Measurements from ENCODE around the gene RPA3.
"Not testable (repeated sequence)": the region's sequence is repeated elsewhere in the genome, so short reads cannot be mapped to it uniquely, and the experiment has no call there.

Gene RPA3

GRCh38 chr7:7688310-7688709 is 30.1 kb downstream of the RPA3 start:
- no peak for FAIRE-seq

DNA sequence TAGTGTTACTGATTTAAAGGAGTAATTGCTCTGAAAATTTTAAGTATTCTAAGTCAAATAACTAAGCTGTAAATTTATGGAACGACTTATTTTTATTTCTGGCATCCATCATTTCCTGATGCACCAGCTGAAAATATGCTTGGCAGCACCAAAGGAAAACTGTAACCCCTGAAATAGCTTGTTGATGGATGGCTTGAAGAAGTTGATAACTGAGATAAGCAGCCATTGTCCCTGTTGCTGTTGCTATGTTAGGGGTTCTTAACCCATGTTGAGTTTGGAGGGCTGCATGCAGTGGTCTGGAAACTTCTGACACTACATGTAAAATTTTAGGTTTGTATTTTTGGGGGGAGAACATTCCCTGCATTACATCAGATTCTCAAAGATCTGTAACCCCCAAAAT is 30.6 kb downstream of the RPA3 start:
- FAIRE-seq = no peak

GRCh38 chr7:7686811-7687508 is 31.4 kb downstream of the RPA3 start:
- FAIRE-seq = no peak

DNA sequence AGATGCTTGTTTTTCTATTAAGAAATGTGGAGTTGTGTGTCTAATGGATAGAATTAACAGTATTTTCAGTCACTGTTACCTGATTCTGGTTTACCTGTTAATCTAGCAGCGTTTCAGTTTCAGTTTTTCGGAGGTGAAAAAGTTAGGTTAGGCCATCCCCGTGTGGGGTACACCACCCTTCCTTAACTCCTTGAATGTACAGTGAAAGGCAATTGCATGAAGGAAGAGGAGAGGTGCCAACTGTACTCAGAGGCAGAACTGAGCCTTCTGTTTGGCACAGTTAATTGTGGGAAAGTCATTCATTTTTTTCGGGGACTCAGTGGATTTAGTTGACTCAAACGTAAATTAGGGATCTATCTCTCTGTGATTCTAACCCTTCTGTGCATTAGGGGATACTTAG is 35.5 kb downstream of the RPA3 start:
- FAIRE-seq = no peak

GRCh38 chr7:7681936-7682329 is 36.5 kb downstream of the RPA3 start:
- FAIRE-seq = no peak

- FAIRE-seq = peak; percentile 97
Measured at GRCh38 chr7:7681191-7681935, 37.0 kb downstream of the RPA3 start.

- FAIRE-seq = not testable (repeated sequence)
Measured at GRCh38 chr7:7679640-7680039, 38.8 kb downstream of the RPA3 start.

DNA sequence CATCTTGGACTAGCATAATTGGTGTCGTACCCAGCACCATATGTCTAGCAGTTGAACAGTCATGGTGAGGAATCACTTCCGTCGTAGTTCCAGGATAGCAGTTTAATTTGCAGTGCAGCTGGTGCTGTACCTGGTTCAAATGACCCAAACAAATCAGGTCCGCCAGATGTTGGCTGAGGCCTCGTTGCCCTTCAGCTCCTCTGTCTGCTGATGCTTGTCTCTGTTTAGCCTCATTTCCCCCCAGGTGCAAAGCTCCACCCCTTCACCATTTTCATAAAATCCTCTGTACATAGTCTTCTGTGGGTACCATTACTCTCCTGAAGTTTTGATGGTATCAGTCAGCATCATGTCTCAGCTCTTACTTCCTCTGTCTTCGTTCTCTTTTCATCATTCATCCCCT is 42.7 kb downstream of the RPA3 start:
- FAIRE-seq = no peak

GRCh38 chr7:7673240-7673550 is 45.2 kb downstream of the RPA3 start:
- FAIRE-seq = no peak

DNA sequence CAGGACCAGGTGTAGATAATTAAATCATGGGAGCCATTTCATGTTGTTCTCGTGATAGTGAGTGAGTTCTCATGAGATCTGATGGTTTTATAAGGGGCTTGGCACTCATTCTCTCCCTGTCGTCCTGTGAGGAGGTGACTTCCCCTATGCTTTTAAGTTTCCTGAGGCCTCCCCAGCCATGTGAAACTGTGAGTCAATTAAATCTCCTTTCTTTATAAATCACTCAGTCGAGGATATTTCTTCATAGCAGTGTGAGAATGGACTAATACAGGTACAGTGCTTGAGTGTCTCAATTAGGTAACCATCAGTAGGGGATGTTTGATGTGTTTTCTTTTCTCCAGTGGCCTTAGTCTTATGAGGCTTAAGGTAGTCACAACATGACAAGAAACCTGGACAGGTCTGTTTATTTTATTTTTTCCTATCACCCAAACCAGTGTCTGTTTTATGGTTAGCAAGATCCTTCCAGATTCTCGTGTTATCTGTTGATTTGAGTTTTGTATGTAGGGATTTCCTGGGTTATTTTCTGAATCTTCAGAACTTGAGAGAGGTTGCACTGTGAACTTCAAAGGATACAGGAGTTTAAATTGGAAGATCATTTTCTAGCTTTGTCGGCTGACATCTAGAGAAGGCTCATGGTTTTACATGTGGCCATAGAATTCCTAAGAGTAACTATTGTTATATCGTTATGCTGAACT is 45.7 kb downstream of the RPA3 start:
- FAIRE-seq = no peak

GRCh38 chr7:7671361-7671760 is 47.0 kb downstream of the RPA3 start:
- FAIRE-seq = no peak

- no peak for FAIRE-seq
Measured at GRCh38 chr7:7670490-7670889, 47.9 kb downstream of the RPA3 start.

DNA sequence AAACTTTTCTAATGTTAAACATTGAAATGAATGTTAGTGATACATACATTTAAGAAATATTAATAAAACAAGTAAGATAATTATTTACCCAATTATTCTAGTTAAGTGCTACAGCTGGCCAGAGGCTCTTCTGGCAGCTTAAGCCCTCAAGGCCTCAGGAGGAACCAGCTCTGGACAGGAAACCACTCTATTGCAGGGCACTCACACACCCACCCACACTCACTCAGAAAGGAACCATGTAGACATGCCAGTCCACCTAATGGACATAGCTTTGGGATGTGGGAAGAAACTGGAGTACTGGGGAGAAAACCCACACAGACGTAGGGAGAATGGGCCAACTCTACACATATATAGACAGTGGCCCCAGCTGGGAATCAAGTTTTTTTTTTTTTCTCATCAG is 49.7 kb downstream of the RPA3 start:
- no peak for FAIRE-seq

DNA sequence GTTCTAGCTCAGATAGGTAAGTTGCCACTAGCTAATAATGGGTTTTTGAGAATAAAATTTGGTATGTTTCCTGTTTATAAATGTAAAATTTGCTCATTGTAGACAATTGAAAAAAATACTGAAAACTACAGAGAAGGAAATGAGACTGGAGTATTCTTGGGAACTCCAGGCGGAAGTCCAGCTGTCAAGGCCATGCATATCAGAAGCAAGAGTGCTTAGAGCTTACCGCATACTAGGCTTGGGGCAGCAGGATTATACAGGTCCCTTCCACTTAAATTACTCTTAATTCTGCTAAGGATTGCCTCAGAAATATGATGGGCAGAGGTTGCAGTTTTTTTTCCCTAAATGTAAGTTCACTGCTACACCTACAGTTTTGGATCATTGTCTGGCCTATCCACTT is 51.2 kb downstream of the RPA3 start:
- no peak for FAIRE-seq

DNA sequence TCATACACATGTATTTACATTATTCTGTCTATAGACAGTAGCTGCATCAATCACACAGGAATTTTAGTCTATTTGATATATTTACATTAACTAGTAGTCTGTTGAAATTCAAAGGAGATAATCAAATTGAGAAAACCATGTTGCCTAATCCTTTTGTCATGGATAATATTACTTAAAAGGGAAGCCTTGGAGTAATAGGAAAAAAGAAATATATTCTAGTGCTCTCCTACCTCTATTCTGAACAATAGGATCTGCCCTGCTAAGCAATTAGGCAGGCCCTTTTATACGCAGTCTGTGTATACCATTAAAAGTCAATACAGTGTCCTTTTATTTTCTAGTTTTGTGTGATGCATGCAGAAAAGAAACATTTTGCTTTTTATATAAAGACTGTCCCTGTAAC is 53.4 kb downstream of the RPA3 start:
- no peak for FAIRE-seq

GRCh38 chr7:7664291-7664690 is 54.1 kb downstream of the RPA3 start:
- no peak for FAIRE-seq

DNA sequence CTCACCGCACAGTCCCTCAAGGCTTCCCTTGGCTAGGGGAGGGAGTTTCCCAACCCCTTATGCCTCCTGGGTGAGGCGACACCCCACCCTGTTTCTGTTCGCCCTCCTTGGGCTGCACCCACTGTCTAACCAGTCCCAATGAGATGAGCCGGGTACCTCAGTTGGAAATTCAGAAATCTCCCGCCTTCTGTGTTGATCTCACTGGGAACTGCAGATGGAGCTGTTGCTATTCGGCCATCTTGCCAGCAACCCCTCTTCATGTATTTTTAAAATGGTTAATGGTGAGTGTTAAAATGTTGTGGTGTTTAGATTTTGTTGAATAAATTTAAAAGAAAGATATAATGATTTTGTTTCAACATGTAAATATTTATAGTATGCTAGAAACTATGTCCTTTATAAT is 55.9 kb downstream of the RPA3 start:
- FAIRE-seq = peak; percentile 87

DNA sequence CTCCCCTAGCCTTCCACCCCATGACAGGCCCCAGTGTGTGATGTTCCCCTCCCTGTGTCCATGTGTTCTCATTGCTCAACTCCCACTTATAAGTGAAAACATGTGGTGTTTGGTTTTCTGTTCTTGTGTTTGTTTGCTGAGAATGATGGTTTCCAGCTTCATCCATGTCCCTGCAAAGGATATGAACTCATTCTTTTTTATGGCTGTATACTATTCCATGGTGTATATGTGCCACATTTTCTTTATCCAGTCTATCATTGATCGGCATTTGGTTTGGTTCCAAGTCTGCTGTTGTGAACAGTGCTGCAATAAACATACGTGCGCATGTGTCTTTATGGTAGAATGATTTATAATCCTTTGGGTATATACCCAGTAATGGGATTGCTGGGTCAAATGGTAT is 61.9 kb downstream of the RPA3 start:
- FAIRE-seq = not testable (repeated sequence)

DNA sequence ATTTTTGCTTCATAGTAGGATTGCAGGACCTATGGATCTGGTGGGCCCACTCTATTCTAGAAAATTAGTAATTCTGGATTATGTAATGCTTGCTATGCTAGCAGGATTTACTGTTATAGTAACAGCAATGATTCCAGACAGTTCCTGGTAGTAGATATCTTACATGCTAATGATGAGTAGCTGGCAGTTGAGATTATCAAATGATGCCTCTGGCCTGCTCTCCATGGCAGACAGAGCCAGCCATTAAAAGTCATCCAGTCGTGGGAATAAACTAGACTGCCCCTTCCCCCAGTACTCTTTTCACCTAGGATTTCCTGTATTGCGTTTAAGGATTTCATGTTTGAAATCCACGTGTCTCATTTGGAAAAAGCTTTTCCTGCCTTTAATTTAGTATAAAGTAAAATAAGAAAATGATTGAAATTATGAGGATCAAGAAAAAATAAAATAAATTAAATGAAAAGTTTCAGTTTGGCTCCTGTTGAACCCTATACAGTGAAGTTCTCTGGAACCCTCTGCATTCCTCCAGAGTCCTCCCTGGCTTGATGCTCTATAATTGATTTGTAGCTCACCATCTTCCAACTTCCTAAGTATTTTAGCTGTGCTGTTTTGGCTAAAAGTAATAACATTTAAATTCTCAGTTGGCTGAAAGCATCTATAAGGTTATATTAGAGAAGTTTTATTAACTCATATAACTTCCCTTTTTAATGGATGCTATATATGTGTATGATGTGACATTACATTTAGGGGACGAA is 63.3 kb downstream of the RPA3 start:
- no peak for FAIRE-seq

DNA sequence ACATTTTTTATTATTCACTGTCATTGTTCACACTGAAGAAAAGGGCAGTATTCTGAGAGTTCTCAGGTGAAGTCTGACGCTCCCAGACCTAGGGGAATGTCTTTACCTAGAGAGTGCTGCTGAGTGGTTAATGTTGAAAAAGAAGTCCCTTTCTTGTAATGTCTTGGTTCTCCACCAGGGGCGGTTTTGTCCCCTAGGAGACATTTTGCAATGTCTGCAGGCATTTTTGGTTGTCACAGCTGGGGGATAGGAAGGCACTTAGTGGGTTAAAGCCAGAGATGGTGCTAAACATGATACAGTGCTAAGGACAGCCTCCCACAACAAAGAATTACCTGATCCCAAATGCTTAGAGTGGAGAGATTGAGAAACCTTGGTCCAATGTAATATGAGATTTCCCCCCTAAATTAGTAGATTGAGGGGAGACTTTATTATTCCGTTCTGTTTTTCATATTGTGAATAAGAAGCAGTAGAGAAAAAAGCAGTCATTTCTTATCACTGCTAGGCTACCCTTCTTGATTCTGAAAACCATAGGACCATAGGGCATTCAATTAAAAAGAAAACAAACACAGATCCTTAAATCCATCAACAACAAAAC is 64.7 kb downstream of the RPA3 start:
- no peak for FAIRE-seq

- no peak for FAIRE-seq
Measured at GRCh38 chr7:7652798-7653540, 65.4 kb downstream of the RPA3 start.

DNA sequence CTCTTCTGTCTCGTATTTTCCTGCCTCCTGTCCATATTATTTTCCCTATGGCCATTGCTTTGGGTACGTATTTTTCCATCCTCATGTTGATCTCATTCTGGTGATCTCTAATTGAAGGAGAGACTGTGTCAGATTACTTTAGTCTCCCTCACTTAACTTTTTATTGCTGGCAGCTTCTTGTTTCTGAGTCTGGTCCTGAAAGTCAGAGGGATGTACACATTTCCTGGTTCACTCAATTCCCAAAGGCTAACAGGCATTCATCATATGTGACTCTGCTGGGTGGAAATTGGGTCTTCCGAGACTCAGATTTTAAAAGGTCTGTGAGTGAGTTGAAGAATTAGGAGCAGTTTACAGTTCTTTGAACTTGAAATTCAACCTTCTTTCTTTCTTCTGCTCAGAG is 66.9 kb downstream of the RPA3 start:
- FAIRE-seq = no peak
